Psoas muscle (tissue), 8 donors: ENCODE results near the gene SRRM2. TPM values are rescaled to one million over a fixed set of nuclear protein-coding genes. Genes with fewer than 3 reads are reported as not detected.
A peak's percentile ranks its signal among the peaks of the same experiment; 100 is the strongest.

ENCODE experiments used
- ATAC-seq, 4 donors: fragments of 200-7000 bp; cut with Tn5 transposase; one replicate each; pipeline ENCODE4 v1.9.1; 2020; ENCODE audit warnings: moderate library complexity in 3 of 4, mild to moderate bottlenecking in 2 of 4
- DNase-seq, 2 donors: peaks; one replicate each; pipeline ENCODE4 v3.0.0-alpha.2; 2020
- H3K27ac ChIP-seq: fragments of 200-600 bp; one replicate; pipeline ENCODE4 v1.8.0; 2022
- H3K27me3 ChIP-seq, 3 donors: fragments of 200-600 bp in 1 of 3; one replicate each; pipeline versions ENCODE4 v1.6.1 to v1.8.0; 2013 to 2022; ENCODE audit warnings: low read length in 2 of 3, mild to moderate bottlenecking in 2 of 3, moderate library complexity in 1 of 3; ENCODE audit not compliant: insufficient read depth in 3 of 3
- H3K36me3 ChIP-seq, 2 donors: fragments of 200-600 bp in 1 of 2; one replicate each; pipeline versions ENCODE4 v1.6.1 to v1.8.0; 2013 to 2022; ENCODE audit warnings: low read depth in 1 of 2, mild to moderate bottlenecking in 1 of 2, moderate library complexity in 1 of 2; ENCODE audit not compliant: insufficient read depth in 1 of 2
- H3K4me1 ChIP-seq: fragments of 200-600 bp; one replicate; pipeline ENCODE4 v1.8.0; 2022
- H3K4me3 ChIP-seq: fragments of 200-600 bp; one replicate; pipeline ENCODE4 v1.8.0; 2022; ENCODE audit warnings: mild to moderate bottlenecking
- H3K9me3 ChIP-seq: fragments of 200-600 bp; one replicate; pipeline ENCODE4 v1.8.0; 2022
- WGBS, 3 donors: extraction: QIAGEN DNeasy Blood & Tissue Kit; methylation state at CpG; one replicate each; pipeline versions ENCODE4 v1.1.6 to v1.1.7; 2013; 5-methylcytosine and 5-hydroxymethylcytosine counted together
- intact Hi-C, 2 donors: fragments of 100-400 bp; cut with DNase I; formaldehyde crosslinking; loops; one replicate each; pipeline versions ENCODE4 v1.11.0 to v1.14.2; 2022
- polyA plus RNA-seq, 3 donors: library from polyadenylated mRNA; stranded (reverse); fragments of 200-250 nt; gene quantifications; one replicate each; pipeline ENCODE4 v1.2.3, GENCODE V29; 2013
- total RNA-seq, 4 donors: library from RNA; stranded (reverse); fragmentation: NEBNext Ultra II Directional in 2 of 4; extraction: Animal tissue kit (Norgen Biotek cat#: 25700) in 2 of 4; gene quantifications; one replicate each; pipeline versions ENCODE4 v1.2.1 to v1.2.4, GENCODE V29; 2021 to 2023
- TF ChIP-seq, protein P1 (sequence below): fragments of 200-600 bp; IDR thresholded peaks from one replicate; pipeline ENCODE4 v1.8.0; 2022; ENCODE audit warnings: antibody characterized with exemption
- donor health status: healthy with polysubstance abuse.
- donor health status: DM: no; HTN: no; CAD: no; lungs with moderate emphysema.
- donor health status: Bipolar disorder and iron deficiency.
- donor health status: healthy.
- donor health status: DM: yes; HTN: yes; CAD: no.
- donor health status: DM: no; HTN: no; CAD: no.
- donor health status: DM: no; HTN: no; CAD: no.
- donor health status: DM: yes; HTN: yes; CAD: no.

SRRM2 gene
- total and polyA plus RNA-seq, 7 donors: 183 to 413 (median 277) TPM

DNA sequence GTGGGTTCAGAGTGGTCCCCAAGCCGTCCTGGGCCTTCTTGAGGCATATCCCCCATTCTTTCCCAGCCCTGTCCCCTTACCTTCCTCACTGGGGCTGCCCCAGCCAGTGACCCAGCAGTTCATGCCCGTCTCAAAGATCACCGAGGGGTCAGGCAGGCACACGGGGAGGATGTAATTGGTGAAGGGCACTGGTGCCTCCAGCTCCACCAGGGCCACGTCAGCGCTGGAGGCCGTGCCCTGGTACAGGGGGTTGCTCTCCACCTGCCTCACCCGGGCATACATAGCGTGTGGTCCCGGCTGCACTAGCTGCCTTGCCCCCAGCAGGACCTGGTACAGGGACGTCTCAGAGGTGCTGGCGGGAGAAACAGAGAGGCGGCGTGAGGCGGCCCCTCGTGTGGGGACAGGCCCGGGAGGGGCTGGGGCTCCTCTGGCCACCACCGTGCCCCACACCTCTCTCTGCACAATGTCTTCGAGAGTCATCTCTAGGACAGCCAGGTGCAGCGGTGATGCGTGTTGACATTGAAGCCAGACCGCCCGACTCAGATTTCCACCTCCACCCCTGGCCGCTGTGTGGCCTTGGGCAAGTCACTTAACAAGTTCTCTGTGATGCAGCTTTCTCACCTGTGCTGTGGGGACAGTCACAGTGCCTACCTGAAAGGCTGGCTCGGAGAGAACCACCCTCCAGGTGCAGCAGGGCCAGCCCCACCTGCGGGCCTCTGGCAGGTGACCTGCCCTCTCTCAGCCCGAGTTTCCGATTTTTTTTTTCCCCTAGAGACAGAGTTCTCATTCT lies 38.3 kb upstream of the SRRM2 start:
- Histone ChIP-seq H3K4me1 (peaks cover 5% of the 10 kb centered on the region), H3K9me3 (no peaks in the 10 kb centered on the region), H3K27ac (no peak overlapping the region), H3K4me3 (no peak overlapping the region), H3K27me3 (no peaks in the 10 kb centered on the region), H3K36me3 (peaks cover 0 to 9% of the 10 kb centered on the region in 2 donors)
- ATAC-seq: no peak
- intact Hi-C loops: no loop called here
- TF ChIP-seq, protein P1, sequence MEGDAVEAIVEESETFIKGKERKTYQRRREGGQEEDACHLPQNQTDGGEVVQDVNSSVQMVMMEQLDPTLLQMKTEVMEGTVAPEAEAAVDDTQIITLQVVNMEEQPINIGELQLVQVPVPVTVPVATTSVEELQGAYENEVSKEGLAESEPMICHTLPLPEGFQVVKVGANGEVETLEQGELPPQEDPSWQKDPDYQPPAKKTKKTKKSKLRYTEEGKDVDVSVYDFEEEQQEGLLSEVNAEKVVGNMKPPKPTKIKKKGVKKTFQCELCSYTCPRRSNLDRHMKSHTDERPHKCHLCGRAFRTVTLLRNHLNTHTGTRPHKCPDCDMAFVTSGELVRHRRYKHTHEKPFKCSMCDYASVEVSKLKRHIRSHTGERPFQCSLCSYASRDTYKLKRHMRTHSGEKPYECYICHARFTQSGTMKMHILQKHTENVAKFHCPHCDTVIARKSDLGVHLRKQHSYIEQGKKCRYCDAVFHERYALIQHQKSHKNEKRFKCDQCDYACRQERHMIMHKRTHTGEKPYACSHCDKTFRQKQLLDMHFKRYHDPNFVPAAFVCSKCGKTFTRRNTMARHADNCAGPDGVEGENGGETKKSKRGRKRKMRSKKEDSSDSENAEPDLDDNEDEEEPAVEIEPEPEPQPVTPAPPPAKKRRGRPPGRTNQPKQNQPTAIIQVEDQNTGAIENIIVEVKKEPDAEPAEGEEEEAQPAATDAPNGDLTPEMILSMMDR: no peak
- DNase-seq: no peak
- 76 to 82% (median 80%) methylated on average over 26 to 28 of the region's 28 CpGs for WGBS, 3 donors

DNA sequence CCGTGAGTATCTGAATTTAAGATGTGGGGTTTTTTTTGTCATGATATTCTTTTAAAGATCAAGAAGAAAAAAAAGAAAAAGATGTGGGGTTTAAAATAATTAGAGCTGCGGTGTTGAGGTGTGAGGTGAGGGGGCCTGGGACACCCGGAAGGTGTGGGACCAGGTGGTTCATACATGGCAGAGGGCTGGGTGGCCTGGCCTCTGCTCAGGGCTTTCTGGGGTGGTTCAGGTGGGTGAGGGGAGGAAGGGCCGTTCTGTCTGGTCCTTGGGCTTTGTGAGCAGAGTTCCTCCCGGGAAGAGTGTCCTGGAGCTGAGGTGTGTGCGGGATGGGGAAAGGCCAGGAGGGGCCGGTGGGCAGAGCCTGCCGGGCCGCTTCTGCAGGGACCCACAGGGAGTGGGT lies 37.4 kb upstream of the SRRM2 start:
- TF ChIP-seq, protein P1: no peak
- intact Hi-C loops: no loop called here
- WGBS, 3 donors: 30 to 38% (median 30%) methylated on average over 6 to 9 of the region's 9 CpGs
- no peak for DNase-seq
- no peak for ATAC-seq
- H3K4me1 ChIP-seq: peaks cover 13% of the 10 kb centered on the region
- H3K27ac ChIP-seq: no peak overlapping the region
- H3K36me3 ChIP-seq: peaks cover 0 to 2% of the 10 kb centered on the region in 2 donors
- H3K27me3 ChIP-seq: no peaks in the 10 kb centered on the region
- no peaks in the 10 kb centered on the region for H3K9me3 ChIP-seq
- H3K4me3 ChIP-seq: no peak overlapping the region

DNA sequence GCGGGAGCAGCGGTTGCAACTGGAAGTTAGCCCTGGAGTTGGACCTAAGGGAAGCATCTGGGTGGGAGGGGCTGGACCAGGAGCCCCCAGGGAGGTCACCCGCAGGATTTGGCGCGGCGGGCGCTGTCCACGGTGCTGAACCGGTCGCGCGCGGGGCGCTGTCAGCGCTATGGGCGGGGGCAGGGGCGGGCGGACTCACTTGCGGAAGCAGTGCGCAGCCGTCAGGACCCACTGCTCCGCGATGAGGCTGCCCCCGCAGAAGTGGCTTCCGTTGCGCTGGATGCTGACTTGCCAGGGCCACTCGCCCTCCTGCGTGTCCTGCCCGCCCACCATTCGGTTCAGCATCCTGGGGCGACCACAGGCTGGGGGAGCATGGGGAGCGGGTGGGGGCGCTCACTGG lies 36.9 kb upstream of the SRRM2 start:
- WGBS, 3 donors: 6 to 11% (median 6%) methylated on average over 18 to 33 of the region's 33 CpGs
- ATAC-seq: peak; percentile 33 to 63 (median 41)

GRCh38 chr16:2715966-2716885 lies 36.2 kb upstream of the SRRM2 start:
- DNase-seq: no peak
- no peak for ATAC-seq
- Histone ChIP-seq H3K36me3 (no peaks in the 10 kb centered on the region), H3K9me3 (no peaks in the 10 kb centered on the region), H3K27ac (no peak overlapping the region), H3K4me3 (no peak overlapping the region), H3K27me3 (no peaks in the 10 kb centered on the region), H3K4me1 (peaks cover 18% of the 10 kb centered on the region)
- WGBS, 3 donors: 42 to 60% (median 51%) methylated on average over 16 to 17 of the region's 17 CpGs
- intact Hi-C loops: no loop called here
- TF ChIP-seq, protein P1: no peak

More for the DNA sequence above, 36.9 kb upstream of the SRRM2 start:
- intact Hi-C loops: no loop called here
- no peaks in the 10 kb centered on the region for H3K9me3 ChIP-seq
- peak; percentile 68 to 81 for DNase-seq
- no peaks in the 10 kb centered on the region for H3K27me3 ChIP-seq
- no peak overlapping the region for H3K4me3 ChIP-seq
- H3K36me3 ChIP-seq: no peaks in the 10 kb centered on the region
- TF ChIP-seq, protein P1: no peak
- H3K27ac ChIP-seq: no peak overlapping the region
- peaks cover 18% of the 10 kb centered on the region for H3K4me1 ChIP-seq
